HG02885 (cell line): Measurements from ENCODE around the gene GATA3.

Experiments
- ATAC-seq: cut with Tn5 transposase; IDR thresholded peaks from one replicate; pipeline ENCODE4 v1.9.1; 2021; ENCODE audit warnings: mild to moderate bottlenecking; ENCODE audit not compliant: unreplicated experiment, poor library complexity

The GATA3 gene

DNA sequence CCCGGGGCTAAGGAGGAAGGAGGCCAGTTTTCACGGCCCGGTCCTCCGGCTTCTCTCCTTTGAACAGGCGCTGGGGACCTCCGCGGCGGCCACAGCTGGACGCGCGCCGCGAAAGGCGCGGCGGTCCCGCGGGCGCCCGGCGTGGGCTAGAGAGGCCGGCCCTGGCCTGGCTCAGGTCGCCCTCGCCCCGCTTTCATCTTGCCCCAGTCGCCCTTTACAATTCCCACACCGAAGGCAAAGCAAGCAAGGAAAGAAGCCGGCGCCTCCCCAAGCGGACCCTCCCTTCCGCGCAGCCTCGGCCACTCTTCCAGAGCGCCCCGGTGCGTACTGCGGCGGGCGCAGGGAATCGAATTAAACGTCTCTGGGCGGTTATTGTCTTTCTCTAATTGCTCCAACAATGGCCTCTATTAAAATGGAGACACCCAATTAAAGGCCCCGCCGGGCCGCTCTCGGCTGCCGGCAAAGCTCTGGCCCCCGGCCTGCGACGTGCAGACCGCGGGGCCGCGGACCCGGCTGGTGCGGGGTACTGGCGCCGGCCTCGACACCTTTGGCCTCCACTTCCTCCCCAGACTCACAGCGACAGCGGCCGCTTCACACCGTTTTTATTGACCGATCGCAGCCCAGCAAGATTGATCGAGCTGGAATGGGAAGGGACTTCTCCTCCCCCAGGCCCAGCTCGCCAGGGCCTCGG lies 4.5 kb upstream of the GATA3 start:
- no peak for ATAC-seq

DNA sequence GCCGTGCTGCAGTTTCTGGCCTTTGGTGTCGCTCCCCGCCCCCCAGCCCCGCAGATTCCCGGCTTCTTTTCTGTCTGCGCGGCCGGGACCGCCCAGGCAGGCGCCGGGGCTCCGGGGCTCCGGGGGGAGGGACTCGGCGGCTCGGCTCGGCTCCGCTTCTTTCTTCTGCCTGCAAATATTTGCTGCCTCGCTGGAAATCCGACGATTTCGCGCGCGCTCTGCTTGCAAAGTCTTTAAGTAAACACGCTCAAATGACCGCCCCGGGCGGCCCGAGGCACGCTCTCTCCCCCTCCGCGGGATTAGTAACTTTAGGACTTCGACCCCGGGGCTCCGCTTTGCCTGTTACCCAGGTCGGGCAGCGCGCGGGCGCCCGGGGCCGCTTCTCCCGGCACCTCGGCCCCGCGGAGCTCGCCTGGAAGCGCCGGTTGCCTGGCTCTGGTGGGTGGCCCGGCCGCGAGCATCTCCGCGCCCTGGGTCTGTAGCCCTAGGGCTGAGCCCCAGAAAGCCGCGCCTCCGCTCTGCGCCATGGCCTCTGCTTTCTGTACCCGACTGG lies 3.9 kb upstream of the GATA3 start:
- ATAC-seq, result no peak

DNA sequence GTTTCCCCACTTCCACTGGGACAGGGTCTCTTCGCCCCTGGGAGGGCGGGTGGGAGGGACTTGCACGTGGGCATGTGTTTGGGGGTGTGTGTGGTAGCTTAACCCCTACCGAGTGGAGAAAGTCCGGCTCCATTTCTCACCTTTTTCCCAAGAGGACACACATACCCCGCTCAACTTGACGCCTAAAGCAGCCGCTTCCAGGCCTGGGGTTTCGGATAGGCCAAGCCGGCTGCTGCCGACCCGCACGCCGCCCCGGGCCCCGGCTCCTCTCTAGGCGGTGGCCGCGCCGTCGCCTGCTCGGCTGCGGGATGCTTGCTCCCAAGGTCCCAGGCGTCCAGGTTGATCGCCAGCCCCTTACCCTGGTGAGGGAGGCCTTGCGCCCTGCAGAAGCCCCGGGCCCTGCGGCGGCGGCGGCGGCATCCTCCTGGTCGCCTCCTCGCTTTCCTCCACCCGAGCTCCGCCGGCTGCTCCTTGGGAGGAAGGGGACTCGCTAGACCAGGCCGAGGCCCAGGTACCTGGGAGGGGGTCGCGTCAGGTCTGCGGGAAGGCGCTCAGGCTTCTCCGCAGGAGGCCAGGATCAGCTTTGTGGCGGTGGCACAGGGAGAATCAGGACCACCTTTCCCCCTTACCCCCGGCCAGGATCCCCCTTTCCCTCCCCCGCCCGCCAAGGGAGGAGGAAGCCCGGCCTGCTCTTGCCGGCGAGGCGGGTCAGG lies 3.2 kb upstream of the GATA3 start:
- ATAC-seq, result no peak

DNA sequence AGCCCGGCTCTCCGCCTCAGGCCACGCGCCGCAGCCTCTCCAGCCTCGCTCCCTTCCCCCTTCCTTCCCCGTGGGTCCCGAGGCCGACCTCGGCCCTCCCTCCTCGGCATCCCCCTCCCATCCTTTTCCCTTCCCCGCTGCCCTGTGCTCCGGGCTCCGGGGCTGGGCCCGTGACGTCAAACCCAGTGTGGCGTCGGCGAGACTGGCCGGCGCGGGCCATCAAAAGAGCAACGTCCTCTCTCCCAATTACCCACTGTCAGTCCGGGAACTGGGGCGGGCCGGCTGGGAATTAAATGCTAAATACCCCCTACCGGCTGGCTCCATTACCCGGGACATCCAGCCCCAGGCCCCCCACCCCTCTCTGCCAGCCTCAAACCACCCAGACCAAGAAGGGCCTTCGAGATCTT lies 2.6 kb upstream of the GATA3 start:
- ATAC-seq, result no peak

DNA sequence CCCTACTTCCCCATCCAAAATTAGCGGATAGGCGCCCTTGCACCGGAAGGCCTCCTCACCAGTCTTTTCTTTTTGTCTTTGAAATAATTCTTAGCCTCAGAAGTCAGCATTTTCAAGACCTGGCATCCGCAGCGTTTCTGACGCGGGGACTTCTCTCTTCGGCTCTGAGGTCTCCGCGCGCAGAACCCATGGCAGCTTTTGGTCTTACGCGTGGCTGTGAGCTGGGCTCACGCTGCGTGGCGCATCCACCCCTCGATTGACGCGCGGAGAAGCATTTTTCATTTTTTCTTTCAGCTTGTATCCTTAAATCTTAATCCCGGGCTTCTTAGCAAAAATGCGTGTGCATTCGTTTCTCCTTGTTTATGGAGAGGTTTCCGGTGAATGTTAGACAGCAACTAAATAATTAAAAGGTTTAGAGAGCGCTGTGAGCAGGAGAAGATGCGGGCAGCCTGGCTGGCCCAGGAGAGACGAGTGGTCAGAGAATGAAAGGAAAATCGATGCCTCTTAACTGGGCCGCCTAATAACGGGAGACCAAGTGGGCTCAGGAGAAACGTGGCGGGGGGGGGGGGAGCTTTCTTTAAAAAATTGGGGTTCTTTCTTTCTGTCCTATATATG lies 2.0 kb upstream of the GATA3 start:
- ATAC-seq, result no peak

DNA sequence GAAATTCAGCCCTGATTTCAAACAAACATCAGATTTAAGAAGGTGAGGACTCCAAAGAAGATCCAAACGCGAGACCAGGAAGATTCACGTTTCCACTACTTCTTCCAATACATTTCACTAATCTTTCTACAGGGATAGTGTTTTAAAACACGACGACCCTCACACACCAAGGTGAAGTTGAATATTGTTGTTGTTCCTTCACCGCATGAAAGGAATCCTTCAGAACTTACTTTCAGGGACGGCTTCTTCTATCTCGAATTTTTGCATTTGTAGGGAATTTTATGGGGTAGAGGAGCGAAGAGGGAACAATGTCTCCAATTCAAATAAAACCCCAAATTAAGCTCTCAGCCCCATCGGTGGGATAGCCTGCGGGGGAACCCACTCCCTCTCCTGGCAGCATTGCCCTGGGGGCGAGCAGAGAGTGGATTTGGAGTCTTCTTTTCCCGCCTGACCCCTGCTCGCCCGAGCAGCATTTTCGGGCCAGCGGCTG lies 1.5 kb upstream of the GATA3 start:
- no peak for ATAC-seq

DNA sequence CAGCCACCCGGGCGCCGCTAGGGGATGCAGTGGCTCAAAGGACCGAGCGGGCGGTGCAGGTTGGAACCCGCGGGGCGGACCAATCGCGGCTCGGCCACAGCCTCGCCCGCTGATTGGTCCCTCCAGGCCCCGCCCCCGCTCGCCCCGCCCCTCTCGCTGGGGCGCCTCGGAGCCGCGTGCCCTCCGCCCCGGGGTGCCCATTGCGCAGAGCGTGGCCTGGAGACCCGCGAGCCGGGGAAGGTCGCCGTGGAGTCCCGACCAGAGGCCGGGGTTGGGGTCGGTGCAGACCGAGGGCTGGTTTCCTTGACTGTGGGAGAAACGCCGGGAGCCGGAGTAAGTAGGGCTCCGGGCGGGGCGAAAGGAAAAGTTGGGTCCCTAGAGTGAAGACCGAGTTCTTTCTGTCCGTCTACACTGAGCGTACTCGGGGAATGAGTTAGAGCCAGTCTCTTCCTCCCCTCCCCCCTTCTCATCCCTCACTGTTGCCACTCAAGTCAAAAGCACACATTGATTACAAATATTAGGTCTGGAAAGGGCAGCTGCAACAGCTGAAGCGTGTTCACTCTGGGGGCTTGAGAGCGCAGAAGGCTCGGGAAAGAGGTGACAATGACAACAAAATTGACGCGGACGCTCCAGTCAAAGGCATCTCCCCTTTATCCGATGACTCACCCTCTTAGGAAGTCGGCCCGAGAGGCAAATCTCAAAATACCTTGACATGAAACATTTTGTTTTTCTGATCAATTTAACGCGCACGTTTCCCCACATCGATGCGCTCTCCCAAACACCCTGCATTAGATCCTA lies 843 bp upstream of the GATA3 start:
- ATAC-seq, result peak; percentile 79

DNA sequence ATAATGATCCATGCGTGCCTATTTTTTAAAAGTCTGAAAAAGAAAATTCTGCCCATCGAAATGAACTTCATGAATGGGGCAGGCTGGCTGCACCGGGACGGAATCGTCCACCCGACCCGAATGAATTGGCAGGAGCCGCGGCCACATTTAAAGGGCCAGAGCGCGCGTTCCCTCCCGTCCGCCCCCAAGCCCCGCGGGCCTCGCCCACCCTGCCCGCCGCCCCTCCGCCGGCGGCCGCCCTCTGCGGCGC lies 319 bp upstream of the GATA3 start:
- peak; percentile 1 for ATAC-seq

DNA sequence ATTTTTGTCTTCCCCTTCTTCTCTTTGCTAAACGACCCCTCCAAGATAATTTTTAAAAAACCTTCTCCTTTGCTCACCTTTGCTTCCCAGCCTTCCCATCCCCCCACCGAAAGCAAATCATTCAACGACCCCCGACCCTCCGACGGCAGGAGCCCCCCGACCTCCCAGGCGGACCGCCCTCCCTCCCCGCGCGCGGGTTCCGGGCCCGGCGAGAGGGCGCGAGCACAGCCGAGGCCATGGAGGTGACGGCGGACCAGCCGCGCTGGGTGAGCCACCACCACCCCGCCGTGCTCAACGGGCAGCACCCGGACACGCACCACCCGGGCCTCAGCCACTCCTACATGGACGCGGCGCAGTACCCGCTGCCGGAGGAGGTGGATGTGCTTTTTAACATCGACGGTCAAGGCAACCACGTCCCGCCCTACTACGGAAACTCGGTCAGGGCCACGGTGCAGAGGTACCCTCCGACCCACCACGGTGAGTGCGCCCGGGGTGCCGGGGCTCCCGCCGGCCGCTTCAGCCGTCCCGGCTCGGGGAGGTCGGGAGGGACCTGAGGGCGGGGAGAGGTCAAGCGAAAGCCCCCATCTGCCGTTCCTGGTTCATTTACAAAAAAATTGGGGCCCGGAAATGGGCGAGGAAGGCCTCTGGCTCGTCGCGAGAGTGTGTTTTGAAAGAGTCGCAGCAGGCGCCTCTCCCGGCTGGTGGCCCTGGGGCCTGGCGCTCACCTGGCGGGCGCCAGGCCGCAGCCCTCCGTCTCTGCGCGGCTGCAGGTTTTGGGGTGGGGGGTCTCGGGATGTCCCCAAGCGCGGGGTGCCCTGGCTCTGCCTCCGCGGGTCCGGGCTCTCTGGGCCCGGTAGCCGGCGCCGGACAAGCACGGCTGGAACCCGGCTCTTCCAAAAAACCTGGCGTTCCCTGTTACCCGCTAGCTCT lies 1.2 kb downstream of the GATA3 start:
- ATAC-seq, result no peak

DNA sequence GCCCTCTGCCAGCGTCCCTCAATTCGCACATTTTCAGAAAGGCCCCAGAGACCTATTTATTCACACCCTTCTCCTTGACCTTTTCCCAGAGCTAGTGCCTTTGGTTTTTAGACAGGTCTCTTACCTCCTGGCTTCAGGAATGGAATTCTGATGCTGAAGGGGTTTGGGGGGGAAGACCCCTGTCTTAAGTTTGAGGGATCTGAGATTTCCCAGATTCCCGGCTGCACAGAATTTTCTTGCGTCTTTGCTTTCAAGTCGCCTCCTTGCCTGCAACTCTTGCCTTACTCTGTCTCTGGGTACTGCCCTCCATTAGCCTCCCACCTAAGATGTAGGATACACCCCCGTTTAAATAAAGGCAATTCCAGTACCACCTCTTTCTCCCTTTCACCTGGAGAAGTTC lies 1.9 kb downstream of the GATA3 start:
- no peak for ATAC-seq

DNA sequence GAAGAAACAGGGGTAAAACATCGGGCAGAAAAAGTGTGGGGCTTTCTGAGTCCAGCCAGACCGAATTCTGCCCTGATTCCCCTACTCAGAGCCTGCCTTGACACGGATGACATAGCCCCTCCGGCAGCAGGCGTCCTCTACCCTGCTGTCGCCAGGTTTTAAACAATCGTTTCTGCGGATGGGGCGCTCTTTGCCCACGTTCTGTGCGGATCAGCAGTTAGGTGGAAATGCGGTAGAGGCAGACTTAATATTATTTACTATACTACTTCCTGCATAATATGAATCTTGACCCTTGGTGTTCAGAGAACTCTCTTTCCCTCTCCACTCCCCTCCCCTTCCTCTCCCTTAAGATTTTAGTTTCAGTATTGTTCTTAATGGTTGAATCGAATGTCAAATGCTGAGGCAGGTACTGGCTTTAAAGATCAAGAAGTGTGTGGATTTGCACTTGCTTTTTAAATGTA lies 2.4 kb downstream of the GATA3 start:
- peak; percentile 29 for ATAC-seq

DNA sequence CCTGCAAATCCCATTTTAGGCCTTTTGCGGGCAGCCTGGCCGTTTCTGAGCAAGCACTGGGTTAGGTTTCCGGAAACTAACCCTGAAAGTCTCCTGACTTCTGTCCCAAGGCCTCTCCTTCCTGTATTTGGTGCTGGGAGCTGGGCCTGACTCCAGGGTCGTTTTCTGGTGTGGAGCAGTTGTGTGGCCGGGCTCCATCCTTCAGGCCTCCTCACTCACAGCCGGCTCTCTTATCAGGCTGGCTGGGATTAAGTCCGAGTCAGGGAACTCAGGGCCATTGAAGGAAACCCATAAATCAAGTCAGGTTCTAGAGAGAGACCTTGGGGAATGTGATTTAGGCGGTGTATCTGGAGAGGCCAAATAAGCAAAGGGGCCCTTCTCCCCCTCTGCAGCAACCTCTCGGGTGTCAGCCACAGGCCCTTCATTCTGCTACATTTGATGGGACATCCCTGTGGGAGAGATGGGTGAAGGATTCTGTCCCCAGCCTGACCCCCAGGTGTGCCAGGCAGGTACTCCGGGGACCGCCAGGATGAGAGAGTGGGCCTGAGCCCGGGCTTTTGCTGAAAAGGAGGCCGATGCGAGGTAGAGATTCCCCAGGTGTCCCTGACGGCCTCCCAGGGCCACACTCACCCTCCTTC lies 3.3 kb downstream of the GATA3 start:
- no peak for ATAC-seq

DNA sequence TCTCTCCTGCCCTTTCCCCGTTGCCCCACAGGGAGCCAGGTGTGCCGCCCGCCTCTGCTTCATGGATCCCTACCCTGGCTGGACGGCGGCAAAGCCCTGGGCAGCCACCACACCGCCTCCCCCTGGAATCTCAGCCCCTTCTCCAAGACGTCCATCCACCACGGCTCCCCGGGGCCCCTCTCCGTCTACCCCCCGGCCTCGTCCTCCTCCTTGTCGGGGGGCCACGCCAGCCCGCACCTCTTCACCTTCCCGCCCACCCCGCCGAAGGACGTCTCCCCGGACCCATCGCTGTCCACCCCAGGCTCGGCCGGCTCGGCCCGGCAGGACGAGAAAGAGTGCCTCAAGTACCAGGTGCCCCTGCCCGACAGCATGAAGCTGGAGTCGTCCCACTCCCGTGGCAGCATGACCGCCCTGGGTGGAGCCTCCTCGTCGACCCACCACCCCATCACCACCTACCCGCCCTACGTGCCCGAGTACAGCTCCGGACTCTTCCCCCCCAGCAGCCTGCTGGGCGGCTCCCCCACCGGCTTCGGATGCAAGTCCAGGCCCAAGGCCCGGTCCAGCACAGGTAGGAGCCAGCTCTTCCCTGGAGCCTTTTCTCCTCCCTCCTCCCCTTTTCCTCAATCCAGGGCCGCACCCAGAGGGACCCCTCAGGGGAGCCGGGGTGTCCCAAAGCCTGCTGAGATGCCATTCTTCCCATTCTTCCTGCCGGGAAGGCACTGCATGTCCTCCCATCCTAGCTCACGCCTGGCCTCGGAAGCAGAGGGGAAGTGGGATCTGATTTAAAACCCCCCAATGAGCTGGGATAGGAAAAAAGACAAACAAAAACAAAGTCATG lies 4.0 kb downstream of the GATA3 start:
- no peak for ATAC-seq

DNA sequence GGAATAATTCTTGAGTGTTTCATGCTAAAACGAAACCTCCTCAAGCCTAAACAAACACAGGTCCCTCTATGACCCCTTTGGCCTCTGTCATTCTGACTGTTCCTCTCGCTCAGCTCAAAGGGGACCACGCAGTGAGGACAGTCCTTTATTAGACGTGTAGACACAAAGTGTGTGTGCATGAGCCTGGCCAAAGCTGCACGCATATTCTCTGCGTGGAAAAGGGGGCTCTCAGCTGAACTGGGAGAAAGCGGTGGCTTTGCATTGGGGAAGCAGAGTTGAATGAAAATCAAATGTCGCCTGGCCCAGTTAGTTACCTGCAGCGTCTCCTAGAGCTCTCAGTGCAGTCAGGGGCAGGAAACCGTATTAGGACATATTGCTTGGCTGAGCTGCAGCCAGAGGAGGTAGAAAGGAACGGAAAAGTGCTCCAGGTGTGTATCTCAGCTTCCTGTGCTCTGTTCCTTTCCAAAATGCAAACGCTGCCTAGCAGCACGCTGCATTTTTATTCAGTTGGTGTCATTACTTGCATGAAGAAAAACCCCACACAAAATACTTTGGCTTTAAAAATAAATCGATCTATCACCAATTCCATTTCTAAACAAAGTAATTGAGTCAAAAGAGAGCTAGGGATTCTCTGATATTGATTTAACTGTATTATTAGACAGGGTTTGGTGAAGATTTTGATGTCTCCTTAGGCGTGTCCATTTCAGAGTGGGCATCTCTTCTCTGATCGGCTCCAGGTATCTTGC lies 4.9 kb downstream of the GATA3 start:
- ATAC-seq, result no peak

DNA sequence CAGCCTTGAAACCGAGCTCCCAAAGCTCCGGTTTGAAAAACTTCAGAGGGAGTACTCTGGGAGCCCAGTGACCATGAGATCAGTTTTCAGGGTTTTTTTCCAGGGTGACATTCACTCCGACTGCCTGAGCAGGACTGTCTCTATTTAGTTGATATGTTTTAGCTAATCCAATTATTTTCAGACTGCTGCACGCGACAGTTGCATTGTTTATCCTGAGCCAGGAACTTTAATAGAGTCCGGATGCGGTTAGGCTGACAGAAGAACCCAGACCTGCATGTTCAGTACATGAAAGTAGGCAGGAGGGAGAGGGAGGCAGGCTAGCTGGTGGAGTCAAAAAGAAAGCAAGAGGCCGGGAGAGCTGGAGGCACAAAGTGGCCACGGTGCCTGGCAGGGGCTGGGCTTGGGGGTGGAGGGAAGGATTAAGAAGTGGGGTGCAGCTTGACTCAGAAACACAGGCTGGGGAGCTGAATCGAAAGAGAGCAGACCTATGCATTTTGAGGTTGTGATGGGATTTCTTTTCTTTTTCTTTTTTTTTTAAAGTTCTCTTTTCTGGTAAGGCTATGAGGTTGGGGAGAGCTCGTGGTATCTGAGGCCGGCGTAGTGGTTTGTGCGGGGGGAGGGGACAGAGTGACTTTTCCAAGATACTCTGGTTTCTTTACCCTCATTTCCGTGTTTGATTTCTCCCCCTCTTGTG lies 5.7 kb downstream of the GATA3 start:
- ATAC-seq, result peak; percentile 51

DNA sequence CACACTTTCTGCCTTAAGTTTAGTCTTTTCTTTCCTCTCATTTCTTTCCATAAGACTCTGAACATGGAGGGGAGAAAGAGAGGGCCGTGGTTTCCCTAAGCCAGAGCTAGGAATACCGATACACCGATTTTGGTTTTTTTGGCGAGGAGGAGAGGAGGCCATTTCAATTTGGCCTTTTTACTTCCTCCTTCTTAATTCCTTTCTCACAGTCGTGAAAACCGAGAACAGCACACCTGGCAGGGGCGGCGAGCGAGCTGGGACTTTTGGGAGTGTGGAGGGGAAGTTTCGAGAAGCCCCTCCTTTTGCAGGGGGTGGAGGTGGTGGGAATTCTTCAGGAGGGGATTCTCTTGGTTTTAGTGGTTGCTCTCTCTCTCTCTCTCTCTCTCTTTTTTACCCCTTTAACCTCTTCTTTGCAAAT lies 6.2 kb downstream of the GATA3 start:
- no peak for ATAC-seq
